SU-DHL-6 (cell line): ENCODE data around the gene FOXD1.

Experiments used
- H2AFZ ChIP-seq: fragments of 200-600 bp; sonication (generic); 2 replicates; pipeline ENCODE4 v1.6.1; 2014; ENCODE audit warnings: low read depth, mild to moderate bottlenecking, moderate library complexity, mixed read lengths, antibody characterized with exemption, low read length; ENCODE audit not compliant: severe bottlenecking
- H3F3A ChIP-seq: fragments of 200-600 bp; shearing (Covaris generic); 2 replicates; pipeline ENCODE4 v1.6.0; 2016; ENCODE audit warnings: antibody characterized with exemption, mild to moderate bottlenecking; ENCODE audit not compliant: insufficient read depth
- H3K27ac ChIP-seq: fragments of 200-600 bp; sonication (generic); 2 replicates; pipeline ENCODE4 v1.5.1; 2016; ENCODE audit warnings: low read depth, mild to moderate bottlenecking, low read length, moderate library complexity, mixed read lengths
- H3K27me3 ChIP-seq: fragments of 200-600 bp; sonication (generic), shearing (Covaris generic); 2 replicates; pipeline ENCODE4 v1.6.0; 2014; ENCODE audit warnings: mild to moderate bottlenecking, low read length
- H3K36me3 ChIP-seq: fragments of 200-600 bp; sonication (generic); 2 replicates; pipeline ENCODE4 v1.6.1; 2014; ENCODE audit warnings: mild to moderate bottlenecking, low read length, mixed read lengths
- H3K4me2 ChIP-seq: fragments of 300-600, 200-600 bp; shearing (Covaris generic), sonication (generic); 2 replicates; pipeline ENCODE4 v1.6.0; 2014; ENCODE audit warnings: low read length, low read depth, mild to moderate bottlenecking; ENCODE audit not compliant: poor library complexity, severe bottlenecking
- H3K4me3 ChIP-seq: fragments of 200-600 bp; sonication (generic); 2 replicates; pipeline ENCODE4 v1.5.1; 2014; ENCODE audit warnings: antibody characterized with exemption, low read length, mild to moderate bottlenecking, mixed read lengths; ENCODE audit not compliant: insufficient read depth, poor library complexity, severe bottlenecking
- H3K79me2 ChIP-seq: fragments of 200-600 bp; sonication (generic); 2 replicates; pipeline ENCODE4 v1.6.1; 2014; ENCODE audit warnings: mild to moderate bottlenecking, low read length, moderate library complexity; ENCODE audit not compliant: insufficient read depth
- H3K9ac ChIP-seq: fragments of 200-600 bp; sonication (generic); 2 replicates; pipeline ENCODE4 v1.7.0; 2014; ENCODE audit warnings: mild to moderate bottlenecking, low read length
- H3K9me2 ChIP-seq: fragments of 200-600 bp; sonication (generic); replicated peaks from 2 replicates; pipeline ENCODE4 v1.6.1; 2014; ENCODE audit warnings: low read length; ENCODE audit not compliant: insufficient read depth
- H3K9me3 ChIP-seq: fragments of 200-600 bp; sonication (generic); 2 replicates; pipeline ENCODE4 v1.6.1; 2014; ENCODE audit warnings: low read length, mixed read lengths; ENCODE audit not compliant: insufficient read depth
- H4K20me1 ChIP-seq: fragments of 200-600 bp; sonication (generic); 2 replicates; pipeline ENCODE4 v1.6.1; 2014; ENCODE audit warnings: low read depth, mild to moderate bottlenecking, antibody characterized with exemption, low read length, moderate library complexity, mixed read lengths
- CTCF ChIP-seq: fragments of 200-600 bp; sonication (generic); IDR thresholded peaks from one replicate; pipeline ENCODE4 v1.5.1; 2017; ENCODE audit warnings: antibody characterized with exemption, mild to moderate bottlenecking, low read length, moderate library complexity; ENCODE audit not compliant: insufficient read depth, poor library complexity, severe bottlenecking
- EZH2phosphoT487 ChIP-seq: fragments of 200-600 bp; sonication (generic), shearing (Covaris generic); conservative IDR thresholded peaks from 2 replicates; pipeline ENCODE4 v1.6.1; 2018; ENCODE audit warnings: mild to moderate bottlenecking, antibody characterized with exemption, low read length, moderate library complexity, mixed read lengths

The FOXD1 gene

GRCh38 chr5:73426034-73426433, 22.5 kb downstream of the FOXD1 start:
- Histone ChIP-seq H4K20me1 (no peaks in the 10 kb centered on the region), H3K9me3 (no peaks in the 10 kb centered on the region), H3K79me2 (no peaks in the 10 kb centered on the region), H3K9me2 (no peaks in the 10 kb centered on the region), H3K27me3 (no peaks in the 10 kb centered on the region), H3K4me2 (no peak overlapping the region), H3K9ac (no peak overlapping the region), H3K4me3 (no peak overlapping the region), H3K27ac (no peak overlapping the region), H3K36me3 (no peaks in the 10 kb centered on the region), H2AFZ (no peak overlapping the region), H3F3A (no peaks in the 10 kb centered on the region)
- TF ChIP-seq CTCF (no peak), EZH2phosphoT487 (no peak)

- Histone ChIP-seq H3K79me2 (no peaks in the 10 kb centered on the region), H2AFZ (no peak overlapping the region), H3K4me3 (no peak overlapping the region), H3F3A (no peaks in the 10 kb centered on the region), H4K20me1 (no peaks in the 10 kb centered on the region), H3K9ac (no peak overlapping the region), H3K9me2 (no peaks in the 10 kb centered on the region), H3K36me3 (no peaks in the 10 kb centered on the region), H3K4me2 (no peak overlapping the region), H3K9me3 (no peaks in the 10 kb centered on the region), H3K27me3 (no peaks in the 10 kb centered on the region), H3K27ac (no peak overlapping the region)
- TF ChIP-seq CTCF (no peak), EZH2phosphoT487 (no peak)
Observed at GRCh38 chr5:73424556-73424977, 24.0 kb downstream of the FOXD1 start.

- Histone ChIP-seq H4K20me1 (no peaks in the 10 kb centered on the region), H3K4me2 (no peak overlapping the region), H3K27ac (no peak overlapping the region), H3K4me3 (no peak overlapping the region), H3K27me3 (no peaks in the 10 kb centered on the region), H3K9me3 (no peaks in the 10 kb centered on the region), H3K36me3 (no peaks in the 10 kb centered on the region), H3K79me2 (no peaks in the 10 kb centered on the region), H3F3A (no peaks in the 10 kb centered on the region), H3K9me2 (no peaks in the 10 kb centered on the region), H3K9ac (no peak overlapping the region), H2AFZ (no peak overlapping the region)
- TF ChIP-seq EZH2phosphoT487: no peak
- TF ChIP-seq CTCF: no peak
Observed at GRCh38 chr5:73422164-73422563, 26.4 kb downstream of the FOXD1 start.

GRCh38 chr5:73420666-73421065, 27.9 kb downstream of the FOXD1 start:
- Histone ChIP-seq H4K20me1 (no peaks in the 10 kb centered on the region), H3F3A (no peaks in the 10 kb centered on the region), H3K79me2 (no peaks in the 10 kb centered on the region), H3K9me3 (no peaks in the 10 kb centered on the region), H3K27me3 (no peaks in the 10 kb centered on the region), H2AFZ (no peak overlapping the region), H3K4me2 (no peak overlapping the region), H3K36me3 (no peaks in the 10 kb centered on the region), H3K4me3 (no peak overlapping the region), H3K27ac (no peak overlapping the region), H3K9me2 (no peaks in the 10 kb centered on the region), H3K9ac (no peak overlapping the region)
- TF ChIP-seq CTCF (no peak), EZH2phosphoT487 (no peak)
